Retinal pigment epithelial cell (primary cell): ENCODE measurements around the gene CCDC57.

ENCODE experiments used
- DNase-seq: peaks from one replicate; pipeline ENCODE4 v3.0.0-alpha.2; 2010; ENCODE audit warnings: low read depth
- H3K4me3 ChIP-seq: 2 replicates; pipeline ENCODE4 v1.5.1; 2011; ENCODE audit warnings: mild to moderate bottlenecking, low read length, control low read depth, moderate library complexity
- CTCF ChIP-seq: conservative IDR thresholded peaks from 2 replicates; pipeline ENCODE4 v1.5.1; 2011; ENCODE audit warnings: low read depth, low read length, control low read depth, inconsistent platforms

The CCDC57 gene

GRCh38 chr17:82086941-82087906 is 125.4 kb downstream of the CCDC57 start:
- no peak for TF ChIP-seq CTCF
- no peak overlapping the region for H3K4me3 ChIP-seq
- DNase-seq = no peak

- no peak for TF ChIP-seq CTCF
- no peak overlapping the region for H3K4me3 ChIP-seq
- DNase-seq = no peak
Observed at GRCh38 chr17:82085931-82086764, 126.5 kb downstream of the CCDC57 start.

- no peak for TF ChIP-seq CTCF
- H3K4me3 ChIP-seq = no peak overlapping the region
- DNase-seq = no peak
Observed at GRCh38 chr17:82085031-82085861, 127.4 kb downstream of the CCDC57 start.

- no peak overlapping the region for H3K4me3 ChIP-seq
- no peak for TF ChIP-seq CTCF
- no peak for DNase-seq
Observed at GRCh38 chr17:82084373-82085030, 128.1 kb downstream of the CCDC57 start.

GRCh38 chr17:82083533-82084359 is 128.9 kb downstream of the CCDC57 start:
- no peak for TF ChIP-seq CTCF
- no peak for DNase-seq
- no peak overlapping the region for H3K4me3 ChIP-seq
